PC-9 (cell line): Measurements from ENCODE around the gene DENND2D.

Experiments
- EZH2 ChIP-seq: fragments of 200-600 bp; sonication (generic); IDR thresholded peaks from 2 replicates; pipeline ENCODE4 v1.8.0; 2017; ENCODE audit warnings: antibody characterized with exemption, low read depth
- TF ChIP-seq, protein P1 (sequence below): fragments of 200-600 bp; sonication (generic); conservative IDR thresholded peaks from 2 replicates; pipeline ENCODE4 v1.6.1; 2017; ENCODE audit warnings: mixed run types, antibody characterized with exemption, mild to moderate bottlenecking, moderate library complexity

GRCh38 chr1:111242805-111243523 is 42.5 kb upstream of the DENND2D start:
- TF ChIP-seq, protein P1, sequence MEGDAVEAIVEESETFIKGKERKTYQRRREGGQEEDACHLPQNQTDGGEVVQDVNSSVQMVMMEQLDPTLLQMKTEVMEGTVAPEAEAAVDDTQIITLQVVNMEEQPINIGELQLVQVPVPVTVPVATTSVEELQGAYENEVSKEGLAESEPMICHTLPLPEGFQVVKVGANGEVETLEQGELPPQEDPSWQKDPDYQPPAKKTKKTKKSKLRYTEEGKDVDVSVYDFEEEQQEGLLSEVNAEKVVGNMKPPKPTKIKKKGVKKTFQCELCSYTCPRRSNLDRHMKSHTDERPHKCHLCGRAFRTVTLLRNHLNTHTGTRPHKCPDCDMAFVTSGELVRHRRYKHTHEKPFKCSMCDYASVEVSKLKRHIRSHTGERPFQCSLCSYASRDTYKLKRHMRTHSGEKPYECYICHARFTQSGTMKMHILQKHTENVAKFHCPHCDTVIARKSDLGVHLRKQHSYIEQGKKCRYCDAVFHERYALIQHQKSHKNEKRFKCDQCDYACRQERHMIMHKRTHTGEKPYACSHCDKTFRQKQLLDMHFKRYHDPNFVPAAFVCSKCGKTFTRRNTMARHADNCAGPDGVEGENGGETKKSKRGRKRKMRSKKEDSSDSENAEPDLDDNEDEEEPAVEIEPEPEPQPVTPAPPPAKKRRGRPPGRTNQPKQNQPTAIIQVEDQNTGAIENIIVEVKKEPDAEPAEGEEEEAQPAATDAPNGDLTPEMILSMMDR = no peak
- TF ChIP-seq EZH2 = no peak
